Endothelial cell of umbilical vein (primary cell): ENCODE measurements around the gene SMARCA2. TPM values are rescaled to one million over a fixed set of nuclear protein-coding genes. Genes with fewer than 3 reads are reported as not detected.

ENCODE experiments used
- BruUV-seq: library from RNA; stranded (reverse); fragments of 400-500 nt; replicated peaks from 2 replicates; lab custom pipeline; 2021; lab: Mats Ljungman, UMichigan
- CTCF ChIA-PET: fragments of 300-600, 350-600 bp; sonication (Branson Sonifier 250); formaldehyde crosslinking; loops from one replicate; lab custom pipeline; 2021; ENCODE audit warnings: antibody characterized with exemption, inconsistent platforms; lab: Charles Lee
- POLR2A ChIA-PET: fragments of 300-600, 350-600 bp; sonication (Branson Sonifier 250); formaldehyde crosslinking; loops from one replicate; lab custom pipeline; 2021; ENCODE audit warnings: antibody characterized with exemption, inconsistent platforms; lab: Charles Lee
- DNase-seq: peaks from one replicate; pipeline ENCODE4 v3.0.0-alpha.2; 2011; ENCODE audit warnings: low read depth, low spot score
- FAIRE-seq: peaks from 2 replicates; lab custom pipeline; 2011; peaks lifted over from hg19 to GRCh38; lab: Jason Lieb, UNC
- H2AFZ ChIP-seq: 2 replicates; pipeline ENCODE4 v1.6.0; 2012; ENCODE audit warnings: low read depth, low read length, control low read depth, inconsistent platforms
- H3K27ac ChIP-seq: 2 replicates; pipeline ENCODE4 v1.5.1; 2011; ENCODE audit warnings: low read depth, mild to moderate bottlenecking, control low read depth, low read length, moderate library complexity; ENCODE audit not compliant: insufficient read depth
- H3K27me3 ChIP-seq, 2 experiments: 2 replicates each; pipeline versions ENCODE4 v1.6.0 to v1.6.1; 2011; ENCODE audit warnings: low read length in 2 of 2, mixed read lengths in 1 of 2; ENCODE audit not compliant: control insufficient read depth in 2 of 2, insufficient read depth in 2 of 2
- H3K36me3 ChIP-seq, 2 experiments: 2 replicates in 1 of 2; 3 replicates in 1 of 2; pipeline ENCODE4 v1.5.1; 2011; ENCODE audit warnings: low read length in 2 of 2, mild to moderate bottlenecking in 1 of 2, moderate library complexity in 1 of 2; ENCODE audit not compliant: control insufficient read depth in 2 of 2, insufficient read depth in 2 of 2; ENCODE audit errors: extremely low read depth in 1 of 2
- H3K4me1 ChIP-seq: 3 replicates; pipeline ENCODE4 v1.5.1; 2011; ENCODE audit warnings: mild to moderate bottlenecking, low read length; ENCODE audit not compliant: control insufficient read depth, insufficient read depth; ENCODE audit errors: extremely low read depth
- H3K4me2 ChIP-seq: 2 replicates; pipeline ENCODE4 v1.6.1; 2011; ENCODE audit warnings: low read length, control low read depth, mixed read lengths; ENCODE audit not compliant: insufficient read depth
- H3K4me3 ChIP-seq, 3 experiments: fragments of 200-600 bp in 1 of 3; sonication (generic), shearing (Covaris generic) in 1 of 3; replicated peaks in 1 of 3; 2 replicates each; pipeline ENCODE4 v1.5.1; 2011 to 2016; ENCODE audit warnings: control low read depth in 3 of 3, low read length in 3 of 3, mild to moderate bottlenecking in 2 of 3, inconsistent platforms in 1 of 3, low read depth in 1 of 3, moderate library complexity in 1 of 3; ENCODE audit not compliant: insufficient read depth in 1 of 3
- H3K79me2 ChIP-seq: 2 replicates; pipeline ENCODE4 v1.6.0; 2012; ENCODE audit warnings: low read length, inconsistent platforms; ENCODE audit not compliant: control insufficient read depth, insufficient read depth
- H3K9ac ChIP-seq: replicated peaks from 2 replicates; pipeline ENCODE3; 2011; ENCODE audit warnings: low read length, control low read depth; ENCODE audit not compliant: insufficient read depth; ENCODE audit errors: extremely low read depth
- H3K9me1 ChIP-seq: replicated peaks from 3 replicates; pipeline ENCODE4 v1.6.0; 2011; ENCODE audit warnings: mild to moderate bottlenecking, low read length; ENCODE audit not compliant: control insufficient read depth, insufficient read depth; ENCODE audit errors: extremely low read depth
- H3K9me3 ChIP-seq: replicated peaks from 2 replicates; pipeline ENCODE4 v1.5.1; 2012; ENCODE audit warnings: low read length, inconsistent platforms; ENCODE audit not compliant: control insufficient read depth, insufficient read depth
- H4K20me1 ChIP-seq: replicated peaks from 2 replicates; pipeline ENCODE3; 2011; ENCODE audit warnings: mild to moderate bottlenecking, low read length; ENCODE audit not compliant: control insufficient read depth, insufficient read depth; ENCODE audit errors: extremely low read depth
- CTCF ChIP-seq, 2 donors: IDR thresholded peaks; 1 replicate in 1 of 2; 2 replicates in 1 of 2; pipeline ENCODE4 v1.5.1; 2011; ENCODE audit warnings: low read length in 2 of 2, mild to moderate bottlenecking in 2 of 2, moderate library complexity in 2 of 2, control low read depth in 1 of 2, inconsistent platforms in 1 of 2, low read depth in 1 of 2; ENCODE audit not compliant: insufficient read depth in 1 of 2; ENCODE audit errors: extremely low read depth in 1 of 2
- EZH2 ChIP-seq: IDR thresholded peaks from 2 replicates; pipeline ENCODE4 v1.6.1; 2012; ENCODE audit warnings: borderline replicate concordance, low read depth, mild to moderate bottlenecking, moderate library complexity, low read length, inconsistent platforms; ENCODE audit not compliant: severe bottlenecking
- FOS ChIP-seq: IDR thresholded peaks from 2 replicates; pipeline ENCODE4 v1.6.1; 2011; ENCODE audit warnings: mild to moderate bottlenecking, low read length, moderate library complexity, borderline replicate concordance; ENCODE audit not compliant: insufficient read depth
- GATA2 ChIP-seq: IDR thresholded peaks from 2 replicates; pipeline ENCODE4 v1.7.0; 2011; ENCODE audit warnings: low read depth, mild to moderate bottlenecking, moderate library complexity, mixed read lengths, low read length; ENCODE audit not compliant: insufficient read length, insufficient read depth
- JUN ChIP-seq: IDR thresholded peaks from 2 replicates; pipeline ENCODE4 v1.6.1; 2011; ENCODE audit warnings: borderline replicate concordance, low read depth; ENCODE audit not compliant: insufficient read length, insufficient read depth
- MAX ChIP-seq: IDR thresholded peaks from 2 replicates; pipeline ENCODE4 v1.6.1; 2011; ENCODE audit not compliant: insufficient read depth, insufficient read length
- POLR2A ChIP-seq: IDR thresholded peaks from 2 replicates; pipeline ENCODE4 v1.6.1; 2012; ENCODE audit warnings: low read depth, mild to moderate bottlenecking, control low read depth, low read length
- POLR2AphosphoS5 ChIP-seq: IDR thresholded peaks from 2 replicates; pipeline ENCODE4 v1.6.1; 2012; ENCODE audit warnings: low read depth, mild to moderate bottlenecking, control low read depth, low read length, moderate library complexity; ENCODE audit not compliant: insufficient read depth
- dilution Hi-C: fragments of 300-500 bp; cut with MboI; formaldehyde crosslinking; loops from one replicate; pipeline ENCODE4 v1.15.0; 2019; ENCODE audit warnings: low sequenced_read_pairs; ENCODE audit not compliant: extremely low pct_ligation_motif_present
- intact Hi-C: fragments of 100-400 bp; cut with micrococcal nuclease; formaldehyde crosslinking; loops from one replicate; pipeline ENCODE4 v1.10.0; 2022
- polyA plus RNA-seq, 4 experiments: library from polyadenylated mRNA; depleted of rRNA in 3 of 4; stranded (reverse) in 3 of 4; unstranded in 1 of 4; fragments of >200 nt; gene quantifications; 2 replicates each; pipeline versions ENCODE4 v1.2.1 to v1.2.3, GENCODE V29; 2011 to 2012; ENCODE audit warnings: missing spikeins in 1 of 4
- total RNA-seq: library from RNA; stranded (reverse); gene quantifications from 2 replicates; pipeline ENCODE4 v1.2.3, GENCODE V29; 2021

Gene SMARCA2
- total and polyA plus RNA-seq, 2 donors (not counting 3 experiments of a cell fraction or from before 2014, with no cell fraction given), result 54.5 to 79.9 TPM

GRCh38 chr9:2122299-2122698 is 107.2 kb downstream of the SMARCA2 start:
- ChIA-PET CTCF (interaction anchor here (1.3 to 4.3 kb wide), 5 partner anchors 10 to 717 kb away, joined by 4 to 25 read pairs (median 4); no protein-coding TSS in a partner anchor), POLR2A (no interaction called here)
- Histone ChIP-seq H3K27me3 (no peaks in the 10 kb centered on the region), H3K9me1 (no peaks in the 10 kb centered on the region), H3K79me2 (no peaks in the 10 kb centered on the region), H3K27ac (no peak overlapping the region), H3K4me1 (peaks cover 34% of the 10 kb centered on the region), H3K4me3 (no peak overlapping the region), H3K36me3 (peaks cover 5 to 12% of the 10 kb centered on the region in 2 experiments), H4K20me1 (no peaks in the 10 kb centered on the region), H2AFZ (no peak overlapping the region), H3K4me2 (no peak overlapping the region), H3K9ac (no peak overlapping the region), H3K9me3 (no peaks in the 10 kb centered on the region)
- dilution Hi-C loops (no loop called here), intact Hi-C loops (no loop called here)
- BruUV-seq, result no TSS peak
- no peak for TF ChIP-seq MAX
- no peak for TF ChIP-seq POLR2A
- no peak for TF ChIP-seq JUN
- no peak for TF ChIP-seq EZH2
- no peak for TF ChIP-seq GATA2
- no peak for TF ChIP-seq CTCF (IDR thresholded peaks at IDR 0.05; ENCODE audit: extremely low read depth in 1 of 2, insufficient read depth in 1 of 2, low read depth in 1 of 2, low read length in 2 of 2)
- TF ChIP-seq POLR2AphosphoS5, result no peak
- TF ChIP-seq FOS, result no peak
- DNase-seq (no peak), FAIRE-seq (no peak)
